ENCODE data around the gene AMBN.

AMBN gene

DNA sequence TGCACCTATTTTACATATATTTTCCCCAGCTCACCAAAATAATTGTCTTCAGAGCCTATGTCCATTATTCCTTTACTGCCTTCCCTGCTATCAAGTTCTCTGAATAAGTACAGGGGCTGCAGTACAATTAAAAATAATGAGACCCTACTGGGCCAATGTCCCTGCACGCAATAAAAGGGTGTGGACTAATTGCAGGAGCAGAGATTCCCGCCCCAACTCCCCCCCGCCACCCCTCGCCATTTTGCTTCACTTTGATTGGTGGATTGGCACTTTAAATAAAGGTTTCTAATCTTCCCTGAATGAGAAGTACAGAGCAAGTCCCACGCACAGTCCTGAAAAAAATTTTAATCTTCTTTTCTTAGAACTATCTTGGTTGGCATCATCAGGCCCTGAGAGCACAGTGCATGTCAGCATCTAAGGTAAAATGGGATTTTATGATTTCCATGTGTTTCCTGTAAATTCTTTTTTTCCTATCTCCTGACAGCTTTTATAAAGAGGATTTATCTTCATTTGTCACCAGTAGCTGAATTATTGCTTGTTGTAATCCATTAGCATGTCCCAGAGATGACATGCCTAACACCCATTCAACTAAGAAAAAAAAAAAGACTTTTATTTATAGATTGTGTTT is at the start of gene AMBN:
Gene AMBN (plus strand): TSS at position 302 of the 628 bp plus-strand sequence. CDS start 103 bp downstream, at position 405.
- no peak for DNase-seq

GRCh38 chr4:70544279-70544868 is 47.7 kb upstream of the AMBN start:
- no peak for DNase-seq

GRCh38 chr4:70556856-70557255 is 35.2 kb upstream of the AMBN start:
- DNase-seq: no peak

GRCh38 chr4:70559211-70559830 is 32.7 kb upstream of the AMBN start:
- no peak for DNase-seq

GRCh38 chr4:70559924-70560323 is 32.1 kb upstream of the AMBN start:
- DNase-seq: no peak

DNA sequence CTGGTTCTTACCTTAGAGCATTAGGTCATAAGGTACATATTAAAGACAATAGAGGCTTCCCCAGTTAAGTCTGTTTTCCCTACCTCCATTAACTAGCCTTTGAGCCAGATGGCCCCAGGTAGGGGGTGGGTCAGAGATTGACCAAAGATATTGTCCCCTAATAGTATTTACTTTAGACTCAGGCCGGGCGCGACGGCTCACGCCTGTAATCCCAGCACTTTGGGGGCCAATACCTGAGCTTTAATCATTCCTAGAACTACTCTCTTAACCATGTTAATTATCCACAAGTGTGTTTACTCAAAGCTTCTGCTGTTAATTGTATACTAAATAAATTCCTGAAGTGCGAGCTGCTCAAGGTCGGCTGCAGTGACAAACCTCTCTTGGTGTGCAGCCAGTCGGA is 28.0 kb upstream of the AMBN start:
- no peak for DNase-seq

DNA sequence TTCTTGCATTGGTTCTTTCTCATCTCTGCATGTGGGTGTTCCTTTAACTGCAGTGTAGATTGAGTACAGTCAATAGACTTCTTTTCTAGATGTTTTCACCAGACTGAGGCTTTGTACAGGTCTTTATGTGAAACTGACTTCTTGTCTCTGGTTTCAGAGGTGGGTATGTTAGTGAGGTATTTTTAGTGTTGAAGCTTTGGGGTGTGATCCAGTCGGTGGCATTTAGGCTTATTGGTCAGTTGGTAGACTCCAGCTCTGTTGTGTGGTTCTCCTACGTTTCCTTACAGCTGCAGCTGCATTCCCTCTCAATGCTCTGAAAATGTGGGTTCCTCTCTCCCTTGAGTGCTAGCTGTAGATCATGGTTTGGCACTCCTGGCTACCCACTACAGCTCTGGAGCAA is 21.3 kb upstream of the AMBN start:
- no peak for DNase-seq

DNA sequence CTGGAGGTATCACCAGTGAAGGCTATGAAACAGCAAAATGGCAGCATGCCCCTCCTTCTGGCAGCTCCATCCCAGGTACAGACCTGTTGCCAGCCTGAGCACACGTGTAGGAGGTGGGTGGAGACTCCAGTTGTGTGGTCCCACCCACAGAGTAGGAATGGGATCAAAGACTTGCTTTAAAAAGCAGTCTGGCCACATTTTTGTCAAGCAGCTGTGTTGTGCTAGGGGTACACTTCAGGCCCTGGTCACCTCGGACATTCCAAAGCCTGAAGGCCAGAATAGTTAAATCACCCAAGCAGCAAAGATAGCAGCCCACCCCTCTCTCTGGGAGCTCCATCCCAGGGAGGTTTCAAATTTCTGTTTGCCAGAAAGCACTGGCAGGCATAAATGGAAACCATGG is 20.3 kb upstream of the AMBN start:
- DNase-seq: no peak

DNA sequence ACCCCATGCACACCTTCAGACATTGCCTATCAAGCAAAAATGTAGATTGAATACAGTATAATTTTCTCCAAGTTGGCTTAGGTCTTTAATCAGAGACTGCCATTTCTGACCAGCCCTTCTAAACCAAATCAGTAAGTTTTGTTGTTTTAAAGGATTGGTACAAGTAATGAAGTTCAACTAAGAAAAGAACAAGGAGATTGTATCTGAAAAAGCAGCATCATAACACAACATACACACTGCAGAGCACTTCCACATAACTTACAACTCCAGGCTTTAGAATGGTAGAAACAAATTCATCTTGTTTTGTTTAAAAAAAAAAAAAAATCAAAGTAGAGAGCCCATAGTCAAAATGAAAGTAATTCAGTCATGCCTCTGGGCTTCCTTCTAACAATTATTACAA is 16.1 kb upstream of the AMBN start:
- no peak for DNase-seq

GRCh38 chr4:70577220-70577927 is 14.7 kb upstream of the AMBN start:
- DNase-seq: no peak

DNA sequence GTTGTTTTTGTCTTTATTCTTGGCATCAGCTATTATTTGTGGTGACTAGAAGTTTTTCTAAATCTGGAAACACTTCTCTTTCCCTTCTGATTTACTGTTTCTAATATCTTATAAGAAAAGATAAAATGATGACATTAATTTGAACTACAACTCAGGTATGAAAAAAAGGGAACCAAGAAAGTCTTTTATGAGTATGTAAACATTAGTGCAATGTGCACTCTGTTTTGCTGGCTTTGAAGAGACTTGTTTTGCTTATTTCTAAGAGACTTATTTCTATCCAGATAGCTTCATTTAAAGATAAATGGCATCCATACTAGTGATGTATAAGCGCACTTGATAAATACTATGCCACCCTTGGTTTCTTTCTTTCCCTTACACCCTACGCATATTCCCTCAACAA is 10.1 kb upstream of the AMBN start:
- DNase-seq: no peak

DNA sequence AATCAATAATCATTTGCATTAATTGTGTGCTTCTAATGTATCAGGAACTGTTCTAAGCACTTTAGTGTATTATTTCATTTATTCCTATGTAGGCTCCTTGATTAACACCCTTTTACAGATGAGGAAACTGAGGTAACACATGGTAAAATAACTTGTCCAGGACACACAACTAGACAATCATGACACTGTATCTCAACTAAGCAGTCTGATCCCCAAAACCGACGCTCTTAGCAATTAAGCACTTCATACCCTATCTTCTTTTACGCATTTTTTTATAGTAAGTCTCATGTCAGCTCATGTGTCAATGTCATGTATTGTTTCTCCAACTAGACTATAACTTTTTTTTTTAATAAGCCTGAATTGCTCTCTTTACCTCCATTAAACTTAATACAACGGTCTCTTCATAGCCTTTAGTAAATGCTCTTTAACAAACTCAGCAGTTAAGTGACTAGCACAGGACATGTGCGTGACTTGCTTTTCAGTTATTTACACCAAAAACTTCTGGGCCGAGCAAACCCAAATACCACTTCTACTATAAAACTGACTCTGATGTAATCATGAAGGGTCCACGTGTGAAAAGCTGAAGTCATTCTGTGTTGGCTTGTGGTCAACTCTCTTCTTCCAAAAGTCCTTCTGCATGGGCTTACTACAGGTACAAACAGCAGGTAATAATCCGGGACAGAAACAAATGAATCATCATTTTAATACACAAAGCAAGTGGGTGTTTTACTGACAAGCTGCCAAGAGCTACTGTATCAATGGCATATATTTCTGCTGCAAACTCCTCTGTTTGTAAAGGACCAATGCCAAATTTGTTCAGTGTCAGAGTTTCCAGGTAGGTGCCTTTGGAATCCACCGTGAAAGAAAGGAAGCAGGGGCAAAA is 7.9 kb upstream of the AMBN start:
- DNase-seq: no peak

- no peak for DNase-seq
These were observed 5.2 kb upstream of the AMBN start for GRCh38 chr4:70586841-70587240.

DNA sequence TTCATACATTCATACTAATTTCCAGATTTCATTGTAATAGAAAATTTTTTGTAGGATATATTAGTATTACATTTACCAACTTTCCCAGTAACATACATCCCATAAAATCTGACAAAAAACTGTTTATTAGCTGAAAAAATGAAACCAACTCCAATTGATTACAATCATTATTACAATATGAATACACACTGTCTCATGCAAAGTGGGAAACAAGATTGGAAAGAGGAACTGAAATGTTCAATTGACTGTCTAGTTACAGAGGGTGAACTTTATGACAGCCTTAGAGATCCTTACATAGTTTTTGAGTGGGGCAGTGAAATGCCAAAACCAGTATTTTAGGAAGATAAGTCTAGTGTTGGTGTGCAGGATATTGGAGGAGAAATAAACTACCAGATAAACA is 2.3 kb upstream of the AMBN start:
- DNase-seq: no peak

DNA sequence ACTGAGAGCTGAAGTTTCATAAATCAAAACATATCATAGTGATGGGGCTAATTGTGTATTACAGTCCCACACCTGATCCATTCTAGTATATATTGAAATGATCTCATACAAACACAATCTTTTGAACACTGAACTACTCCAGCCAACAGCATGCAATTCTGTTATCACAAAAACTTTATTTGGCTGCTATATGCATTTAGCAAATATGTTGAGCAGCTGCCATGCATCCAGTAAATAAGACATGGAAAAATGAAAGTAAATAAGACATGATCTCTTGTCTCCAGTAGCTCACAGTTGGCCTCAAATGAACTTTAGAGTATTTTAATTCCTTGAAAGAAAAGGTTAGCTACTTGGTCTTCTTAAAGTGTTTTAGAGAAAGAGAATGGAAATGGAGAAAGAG is 2.1 kb downstream of the AMBN start:
- DNase-seq: no peak

DNA sequence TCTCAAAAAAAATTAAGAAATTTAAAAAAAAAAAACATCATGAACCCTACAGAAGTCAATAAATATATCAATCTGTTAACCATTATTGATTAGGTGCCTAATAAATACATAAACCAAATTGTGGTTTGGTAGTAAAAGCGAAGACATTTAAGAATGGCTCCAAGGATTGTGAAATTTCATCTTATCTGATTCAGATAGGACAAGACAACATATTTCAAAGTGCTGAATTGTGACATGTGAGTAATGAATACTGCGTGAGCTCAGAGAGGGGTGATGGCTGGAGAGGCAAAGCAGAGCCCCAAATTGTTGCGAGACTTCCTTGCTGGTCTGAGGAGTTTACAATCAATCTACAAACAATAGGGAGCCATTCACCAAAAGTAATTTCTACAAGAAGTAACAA is 8.2 kb downstream of the AMBN start:
- DNase-seq: no peak

DNA sequence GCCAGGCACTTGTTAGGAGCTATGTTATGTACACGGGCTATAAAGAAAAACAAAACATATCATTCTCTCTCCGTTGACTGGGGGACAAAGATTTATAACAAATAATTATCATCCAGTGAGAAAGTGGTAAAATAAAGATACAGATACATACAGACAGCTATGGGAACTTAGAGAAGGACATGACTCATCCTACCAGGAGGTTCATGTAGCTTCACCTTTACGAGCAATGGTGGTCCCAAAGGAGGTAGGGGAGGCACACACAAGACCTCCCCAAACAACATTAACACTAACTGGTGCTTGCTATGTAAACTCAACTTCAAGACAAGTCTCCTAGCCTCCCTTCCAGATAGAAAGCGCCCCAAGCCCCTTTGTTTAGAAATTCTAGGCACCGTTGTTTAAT is 8.9 kb downstream of the AMBN start:
- no peak for DNase-seq

- DNase-seq: peak; percentile 1 to 31 (median 18)
These were observed 9.5 kb downstream of the AMBN start for GRCh38 chr4:70601422-70602039.

DNA sequence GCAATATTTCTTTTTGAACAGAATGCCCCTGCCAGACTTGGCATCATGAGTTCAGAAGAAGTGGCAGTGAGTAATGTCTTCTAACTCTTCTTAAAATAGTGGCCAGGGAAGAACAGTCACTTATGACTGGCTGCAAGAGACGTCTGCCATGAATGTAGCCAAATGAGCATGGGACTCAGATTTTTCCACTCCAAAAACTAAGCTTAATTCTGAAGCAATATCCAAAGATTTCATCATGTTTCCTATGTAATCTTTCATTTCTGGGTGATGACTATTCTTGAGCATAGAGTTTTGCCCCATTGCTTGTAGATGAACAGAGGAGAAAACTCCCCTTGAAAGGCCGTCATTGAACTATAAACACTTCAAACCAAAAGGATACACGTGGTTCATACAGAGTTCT is 11.8 kb downstream of the AMBN start:
- DNase-seq: no peak

DNA sequence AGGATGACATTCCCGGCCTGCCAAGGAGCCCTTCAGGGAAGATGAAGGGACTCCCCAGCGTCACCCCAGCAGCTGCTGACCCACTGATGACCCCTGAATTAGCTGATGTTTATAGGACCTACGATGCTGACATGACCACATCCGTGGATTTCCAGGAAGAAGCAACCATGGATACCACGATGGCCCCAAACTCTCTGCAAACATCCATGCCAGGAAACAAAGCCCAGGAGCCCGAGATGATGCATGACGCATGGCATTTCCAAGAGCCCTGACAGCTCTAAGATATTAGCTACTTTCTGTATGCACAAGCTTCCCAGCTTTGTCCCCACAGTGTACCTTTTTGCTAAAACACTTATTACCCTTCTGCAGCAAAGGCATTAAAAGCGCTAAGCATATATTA is 14.4 kb downstream of the AMBN start:
- no peak for DNase-seq

DNA sequence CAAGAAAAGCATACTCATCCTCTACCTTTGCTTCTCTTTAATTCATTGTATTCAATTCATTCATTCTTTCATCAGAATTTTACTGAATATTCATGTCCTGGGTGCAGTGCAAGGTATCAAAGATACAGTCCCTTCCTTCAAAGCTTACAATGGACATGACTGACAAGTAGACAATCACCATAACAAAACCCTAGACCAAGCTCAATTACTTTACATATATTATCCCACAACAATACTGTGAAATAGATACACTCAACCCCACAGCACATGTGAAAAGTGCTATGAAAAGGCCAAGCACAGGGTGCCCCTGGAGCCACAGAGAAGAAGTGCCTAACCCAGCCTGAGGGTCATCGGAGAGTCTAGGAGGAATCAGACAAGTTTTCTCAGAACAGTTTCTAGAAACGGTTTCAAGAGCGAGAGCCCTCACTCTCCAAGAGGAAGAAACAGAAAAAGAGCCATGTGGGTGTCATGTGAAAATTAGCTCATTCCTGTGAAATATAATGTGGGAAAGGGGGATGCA is 15.3 kb downstream of the AMBN start:
- DNase-seq: no peak

DNA sequence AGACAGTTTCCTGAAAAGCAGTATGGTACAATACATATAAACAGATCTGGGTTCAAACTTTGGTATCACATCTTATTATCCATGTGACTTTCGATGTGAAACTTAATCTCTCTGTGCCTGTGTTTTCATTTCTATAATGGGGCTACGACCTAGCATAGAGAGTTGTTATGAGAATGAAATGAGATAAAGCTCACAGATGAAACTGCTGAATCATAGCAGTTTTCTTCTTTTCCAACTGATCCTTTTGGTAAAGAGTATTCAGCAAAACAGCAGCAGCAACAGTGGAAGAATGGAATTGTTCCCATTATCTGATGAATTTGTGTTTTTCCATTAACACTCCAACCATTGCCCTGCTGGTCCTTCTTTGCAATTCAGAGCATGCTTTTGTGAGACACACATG is 16.3 kb downstream of the AMBN start:
- no peak for DNase-seq
